GM23338 (cell line): ENCODE measurements around the gene SUGCT. TPM values are rescaled to one million over a fixed set of nuclear protein-coding genes. Genes with fewer than 3 reads are reported as not detected.
"Not testable (repeated sequence)": the region's sequence is repeated elsewhere in the genome, so short reads cannot be mapped to it uniquely, and the experiment has no call there.

ENCODE experiments used
- ATAC-seq: fragments of 200-7000 bp; cut with Tn5 transposase; 3 replicates; pipeline ENCODE4 v1.9.1; 2020
- DNase-seq: peaks from one replicate; pipeline ENCODE4 v3.0.0-alpha.2; 2015; ENCODE audit warnings: low spot score
- H2AFZ ChIP-seq: fragments of 200-600 bp; sonication (generic); 2 replicates; pipeline ENCODE4 v1.8.0; 2016; ENCODE audit warnings: antibody characterized with exemption, mild to moderate bottlenecking, moderate library complexity
- H3F3A ChIP-seq: fragments of 200-600 bp; sonication (generic); replicated peaks from 2 replicates; pipeline ENCODE4 v1.8.0; 2017; ENCODE audit warnings: antibody characterized with exemption, mixed run types, low read depth
- H3K27ac ChIP-seq: fragments of 200-600 bp; sonication (generic); 2 replicates; pipeline ENCODE4 v1.6.1; 2016; ENCODE audit warnings: low read depth
- H3K27me3 ChIP-seq: fragments of 200-600 bp; sonication (generic); 2 replicates; pipeline ENCODE4 v1.8.0; 2016; ENCODE audit warnings: mild to moderate bottlenecking, mixed run types, moderate library complexity; ENCODE audit not compliant: insufficient read depth
- H3K36me3 ChIP-seq: fragments of 200-600 bp; sonication (generic); 2 replicates; pipeline ENCODE4 v1.8.0; 2016; ENCODE audit warnings: mild to moderate bottlenecking; ENCODE audit not compliant: insufficient read depth
- H3K4me1 ChIP-seq: fragments of 200-600 bp; sonication (generic); 2 replicates; pipeline ENCODE4 v1.8.0; 2016; ENCODE audit warnings: mild to moderate bottlenecking, moderate library complexity; ENCODE audit not compliant: insufficient read depth
- H3K4me2 ChIP-seq: fragments of 200-600 bp; sonication (generic); 2 replicates; pipeline ENCODE4 v1.7.1; 2017; ENCODE audit warnings: mixed run types
- H3K4me3 ChIP-seq: fragments of 200-600 bp; sonication (generic); 2 replicates; pipeline ENCODE4 v1.6.1; 2016; ENCODE audit warnings: mixed run types
- H3K79me2 ChIP-seq: fragments of 200-600 bp; sonication (generic); replicated peaks from 2 replicates; pipeline ENCODE4 v1.8.0; 2017; ENCODE audit warnings: mild to moderate bottlenecking; ENCODE audit not compliant: insufficient read depth
- H3K9me2 ChIP-seq: fragments of 200-600 bp; sonication (generic); 2 replicates; pipeline ENCODE4 v1.8.0; 2017; ENCODE audit not compliant: insufficient read depth
- H4K20me1 ChIP-seq: fragments of 200-600 bp; sonication (generic); replicated peaks from 2 replicates; pipeline ENCODE4 v1.8.0; 2017; ENCODE audit warnings: mild to moderate bottlenecking; ENCODE audit not compliant: insufficient read depth
- H3K27ac Mint-ChIP-seq: 2 replicates; pipeline ENCODE4 v1.8.0; 2020; ENCODE audit warnings: inconsistent platforms, mild to moderate bottlenecking, moderate library complexity, mixed read lengths
- H3K27me3 Mint-ChIP-seq: 3 replicates; pipeline ENCODE4 v1.8.0; 2022; ENCODE audit warnings: low read depth, mild to moderate bottlenecking, moderate library complexity, mixed read lengths, inconsistent platforms; ENCODE audit not compliant: insufficient read depth, poor library complexity
- H3K36me3 Mint-ChIP-seq: 3 replicates; pipeline ENCODE4 v1.8.0; 2021; ENCODE audit warnings: low read depth, mild to moderate bottlenecking, inconsistent platforms, moderate library complexity, mixed read lengths
- H3K4me1 Mint-ChIP-seq: 3 replicates; pipeline ENCODE4 v1.8.0; 2020; ENCODE audit warnings: mild to moderate bottlenecking, inconsistent platforms, mixed read lengths
- H3K4me3 Mint-ChIP-seq: 3 replicates; pipeline ENCODE4 v1.8.0; 2021; ENCODE audit warnings: moderate library complexity, mild to moderate bottlenecking, inconsistent platforms, mixed read lengths
- H3K9me3 Mint-ChIP-seq: 3 replicates; pipeline ENCODE4 v1.8.0; 2020; ENCODE audit warnings: moderate library complexity, mild to moderate bottlenecking, inconsistent platforms, mixed read lengths
- ZNF114 ChIP-seq: fragments of 250-450 bp; sonication (Bioruptor Pico); IDR thresholded peaks from 2 replicates; pipeline ENCODE4 v1.5.0; 2020; ENCODE audit warnings: mild to moderate bottlenecking, moderate library complexity
- ZNF331 ChIP-seq: fragments of 250-450 bp; sonication (Bioruptor Pico); IDR thresholded peaks from 2 replicates; pipeline ENCODE4 v1.5.0; 2020; ENCODE audit warnings: low read depth, mild to moderate bottlenecking, moderate library complexity
- ZNF462 ChIP-seq: fragments of 250-450 bp; sonication (Bioruptor Pico); IDR thresholded peaks from 2 replicates; pipeline ENCODE4 v1.5.0; 2020; ENCODE audit warnings: mild to moderate bottlenecking, moderate library complexity
- polyA plus RNA-seq: library from polyadenylated mRNA; unstranded; fragments of >200 nt; fragmentation: Nextera tagmentation; extraction: Ambion mirVana; gene quantifications from 2 replicates; pipeline ENCODE4 v1.2.1, GENCODE V29; 2016
- total RNA-seq: library from RNA; depleted of rRNA; stranded (reverse); fragments of >200 nt; shearing (Covaris generic); gene quantifications from 2 replicates; pipeline ENCODE4 v1.2.3, GENCODE V29; 2014

Gene SUGCT
- total and polyA plus RNA-seq, 2 experiments from 2014 or later: 4.2 to 5.6 TPM

GRCh38 chr7:40213856-40214255 is 79.1 kb downstream of the SUGCT start:
- Mint-ChIP-seq H3K27ac (no peak overlapping the region), H3K27me3 (no peaks in the 10 kb centered on the region), H3K36me3 (peaks cover 17% of the 10 kb centered on the region; the same call in 2 of the 3 replicates), H3K9me3 (0 out of 3 replicates have a peak, but pooled peaks cover 4% of the 10 kb centered on the region), H3K4me1 (no peaks in the 10 kb centered on the region), H3K4me3 (no peak overlapping the region)
- Histone ChIP-seq H3K9me2 (no peaks in the 10 kb centered on the region), H3K36me3 (no peaks in the 10 kb centered on the region), H3K4me3 (no peak overlapping the region), H3F3A (no peaks in the 10 kb centered on the region), H3K4me1 (no peaks in the 10 kb centered on the region), H2AFZ (no peak overlapping the region), H3K4me2 (no peak overlapping the region), H3K27me3 (no peaks in the 10 kb centered on the region), H3K79me2 (no peaks in the 10 kb centered on the region), H4K20me1 (no peaks in the 10 kb centered on the region), H3K27ac (no peak overlapping the region)
- no peak for DNase-seq
- TF ChIP-seq ZNF331 (CRISPR knock-in tag) (no peak), ZNF462 (CRISPR knock-in tag) (no peak), ZNF114 (CRISPR knock-in tag) (no peak)
- ATAC-seq: no peak

GRCh38 chr7:40218612-40219011 is 83.8 kb downstream of the SUGCT start:
- not testable (repeated sequence) for H3K4me1 ChIP-seq, H2AFZ ChIP-seq, H3K79me2 ChIP-seq, H3K27ac ChIP-seq, H3K27ac Mint-ChIP-seq, H3K9me3 Mint-ChIP-seq, H3K27me3 Mint-ChIP-seq, H3F3A ChIP-seq, H3K27me3 ChIP-seq, H3K4me3 Mint-ChIP-seq, H3K4me2 ChIP-seq, H3K9me2 ChIP-seq, H4K20me1 ChIP-seq, H3K4me3 ChIP-seq, H3K4me1 Mint-ChIP-seq, H3K36me3 ChIP-seq, DNase-seq, ATAC-seq
- H3K36me3 Mint-ChIP-seq: peaks cover 23% of the 10 kb centered on the region; the same call in 2 of the 3 replicates
